NAMALWA (cell line): ENCODE data around the gene THAP5.
"Not testable (repeated sequence)": the region's sequence is repeated elsewhere in the genome, so short reads cannot be mapped to it uniquely, and the experiment has no call there.

Experiments
- DNase-seq: peaks from one replicate; pipeline ENCODE4 v3.0.0-alpha.2; 2015; ENCODE audit warnings: low spot score

THAP5 gene

GRCh38 chr7:108584211-108584610 lies 14.7 kb upstream of the THAP5 start:
- no peak for DNase-seq

DNA sequence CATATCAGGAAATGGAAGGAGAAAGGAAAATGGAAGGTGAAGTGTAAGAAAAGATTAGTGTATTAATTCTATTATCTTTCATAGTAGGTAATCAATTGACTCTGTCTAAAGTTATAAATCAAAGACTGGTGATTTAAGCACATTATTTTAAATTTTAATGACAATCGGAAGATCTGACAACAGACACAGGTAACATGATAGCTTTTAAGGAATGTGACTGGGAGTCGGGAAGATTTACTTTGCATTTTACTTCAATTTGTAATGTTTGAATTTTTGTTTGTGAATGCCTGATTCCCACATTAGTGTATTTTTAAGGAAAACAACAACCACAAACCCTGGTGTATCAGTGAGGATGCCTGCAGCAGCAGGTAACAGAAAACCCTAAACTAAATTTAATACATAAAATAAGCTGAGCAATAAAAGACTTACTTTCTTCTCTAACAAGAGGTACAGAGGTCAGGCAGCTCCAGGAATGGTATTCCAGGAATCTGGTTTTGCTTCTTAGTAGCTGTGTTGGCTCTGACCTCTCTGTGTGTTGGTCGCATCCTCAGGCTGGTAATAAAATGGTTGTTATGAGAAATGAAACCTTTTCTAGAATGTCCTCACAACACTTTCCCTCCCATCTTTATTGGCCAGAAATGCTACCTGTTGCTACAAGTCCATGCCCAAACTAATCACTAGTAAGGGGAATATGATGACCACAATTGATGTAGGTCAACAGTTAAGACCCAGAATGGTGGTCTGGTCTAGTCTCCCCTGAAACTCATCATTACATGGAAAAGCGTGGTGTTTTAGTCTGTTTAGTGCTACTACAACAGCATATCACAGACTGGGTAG lies 12.4 kb upstream of the THAP5 start:
- DNase-seq = no peak

- DNase-seq = no peak
Observed at GRCh38 chr7:108580298-108580697, 10.8 kb upstream of the THAP5 start.

GRCh38 chr7:108578937-108579336 lies 9.4 kb upstream of the THAP5 start:
- DNase-seq = no peak

GRCh38 chr7:108576116-108576515 lies 6.6 kb upstream of the THAP5 start:
- no peak for DNase-seq

DNA sequence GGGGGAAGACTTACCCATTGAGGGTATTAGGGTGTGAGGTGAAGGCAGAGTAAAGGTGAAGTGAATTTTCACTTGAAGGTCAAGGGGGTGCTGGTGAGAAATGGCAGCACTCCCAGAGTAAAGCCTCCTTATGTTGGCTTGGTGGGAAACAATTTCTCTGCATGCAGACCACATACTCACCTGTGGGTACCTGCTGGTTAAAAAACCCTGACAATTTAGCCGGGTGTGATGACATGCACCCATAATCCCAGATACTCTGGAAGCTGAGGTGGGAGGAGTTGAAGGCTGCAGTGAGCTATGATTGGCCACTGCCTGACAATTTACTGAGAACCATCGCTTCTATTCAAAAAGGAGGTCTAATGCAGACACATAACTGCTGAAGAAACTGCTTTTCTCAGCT lies 5.7 kb upstream of the THAP5 start:
- DNase-seq = no peak

DNA sequence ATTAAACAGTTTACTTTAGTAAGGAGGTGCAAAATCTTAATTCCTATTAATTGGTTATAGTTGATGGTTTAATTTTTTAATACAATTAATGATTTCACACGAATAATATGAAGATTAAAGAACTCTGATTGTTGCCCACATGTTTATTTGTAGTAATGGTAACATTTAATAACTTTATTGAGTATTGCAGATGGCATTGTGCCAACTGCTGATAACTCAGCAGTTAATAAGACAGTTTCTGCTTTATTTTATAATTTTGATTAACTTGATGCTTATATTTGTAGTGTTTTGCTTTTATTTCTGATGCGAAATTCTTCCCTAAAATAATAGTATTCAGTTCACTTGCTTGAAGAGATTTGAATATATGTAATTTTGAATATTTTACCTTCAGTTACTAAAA lies 3.0 kb upstream of the THAP5 start:
- DNase-seq = no peak

DNA sequence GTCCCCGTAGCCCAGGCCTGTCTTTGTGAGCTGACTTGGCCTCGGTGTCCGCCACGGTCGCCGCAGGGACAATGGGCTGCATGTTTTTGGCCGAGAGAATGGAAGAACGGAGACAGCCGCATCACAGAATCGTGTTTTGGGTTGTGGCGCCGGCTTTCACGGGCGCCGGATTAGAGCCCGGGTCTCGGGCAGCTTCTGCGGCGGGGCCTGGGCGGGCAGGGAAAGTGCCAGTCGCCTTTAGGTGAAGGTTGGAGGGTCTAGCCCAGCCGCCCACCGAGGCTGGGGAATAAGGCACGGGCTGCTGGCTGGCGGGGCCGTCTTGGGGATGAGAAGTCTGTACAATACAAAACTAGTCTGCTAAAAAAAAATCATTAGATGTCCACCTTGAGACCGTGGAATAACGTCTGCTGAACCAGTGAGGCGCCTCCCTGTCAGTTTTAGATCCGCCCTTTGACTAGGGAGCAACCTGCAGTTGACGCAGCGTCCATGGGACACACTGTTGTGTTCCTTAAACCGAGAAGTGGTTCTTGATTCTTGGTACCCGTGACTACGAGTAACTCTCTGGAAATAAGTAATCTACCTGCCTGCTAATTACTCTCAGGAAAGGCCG lies 745 bp upstream of the THAP5 start:
- DNase-seq = peak; percentile 85

- DNase-seq = no peak
Observed at GRCh38 chr7:108568801-108569380, 615 bp downstream of the THAP5 start.

GRCh38 chr7:108565987-108566386 lies 3.5 kb downstream of the THAP5 start:
- no peak for DNase-seq

DNA sequence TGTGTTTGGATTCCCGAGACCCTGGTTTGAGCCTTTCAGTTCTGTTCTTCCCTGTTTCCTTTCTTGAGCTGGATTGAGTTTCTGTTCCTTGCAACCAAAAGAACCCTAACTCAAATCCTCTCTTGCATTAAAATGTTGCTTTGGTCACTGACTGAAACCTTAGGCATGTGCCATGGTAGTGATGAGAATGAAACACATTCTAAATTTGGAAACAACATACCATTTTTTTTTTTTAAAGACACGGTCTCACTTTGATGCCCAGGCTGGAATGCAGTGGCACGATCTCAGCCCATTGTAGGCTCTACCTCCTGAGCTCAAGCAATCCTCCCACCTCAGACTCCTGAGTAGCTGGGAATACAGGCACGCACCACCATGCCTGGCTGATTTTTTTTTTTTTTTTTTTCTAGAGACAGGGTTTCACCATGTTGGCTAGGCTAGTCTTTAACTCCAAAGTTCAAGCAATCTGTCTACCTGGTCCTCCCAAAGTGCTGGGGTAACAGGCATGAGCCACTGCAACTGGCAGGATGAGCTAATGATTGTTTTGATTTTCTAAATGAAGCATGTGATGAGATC lies 8.4 kb downstream of the THAP5 start:
- no peak for DNase-seq

DNA sequence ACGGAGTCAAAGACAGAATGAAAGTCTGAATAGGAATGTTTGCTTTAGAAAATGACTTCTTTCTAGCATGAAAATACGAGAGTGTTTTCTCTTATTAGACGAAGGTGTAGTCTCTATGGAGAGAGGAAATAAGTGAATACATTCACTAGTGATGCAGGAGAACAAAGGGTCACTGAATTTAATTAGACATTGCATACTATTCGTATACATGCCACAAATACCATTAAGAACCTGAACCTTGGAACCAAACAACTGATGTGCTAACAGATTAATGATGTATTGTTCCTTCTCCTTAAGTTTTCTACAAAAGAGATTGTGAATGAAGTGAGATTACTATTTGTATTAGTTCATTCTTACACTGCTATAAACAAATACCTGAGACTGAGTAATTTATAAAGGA lies 10.3 kb downstream of the THAP5 start:
- no peak for DNase-seq

GRCh38 chr7:108557617-108558016 lies 11.9 kb downstream of the THAP5 start:
- no peak for DNase-seq

GRCh38 chr7:108557191-108557590 lies 12.3 kb downstream of the THAP5 start:
- no peak for DNase-seq

- DNase-seq = not testable (repeated sequence)
Observed at GRCh38 chr7:108556665-108557064, 12.8 kb downstream of the THAP5 start.

DNA sequence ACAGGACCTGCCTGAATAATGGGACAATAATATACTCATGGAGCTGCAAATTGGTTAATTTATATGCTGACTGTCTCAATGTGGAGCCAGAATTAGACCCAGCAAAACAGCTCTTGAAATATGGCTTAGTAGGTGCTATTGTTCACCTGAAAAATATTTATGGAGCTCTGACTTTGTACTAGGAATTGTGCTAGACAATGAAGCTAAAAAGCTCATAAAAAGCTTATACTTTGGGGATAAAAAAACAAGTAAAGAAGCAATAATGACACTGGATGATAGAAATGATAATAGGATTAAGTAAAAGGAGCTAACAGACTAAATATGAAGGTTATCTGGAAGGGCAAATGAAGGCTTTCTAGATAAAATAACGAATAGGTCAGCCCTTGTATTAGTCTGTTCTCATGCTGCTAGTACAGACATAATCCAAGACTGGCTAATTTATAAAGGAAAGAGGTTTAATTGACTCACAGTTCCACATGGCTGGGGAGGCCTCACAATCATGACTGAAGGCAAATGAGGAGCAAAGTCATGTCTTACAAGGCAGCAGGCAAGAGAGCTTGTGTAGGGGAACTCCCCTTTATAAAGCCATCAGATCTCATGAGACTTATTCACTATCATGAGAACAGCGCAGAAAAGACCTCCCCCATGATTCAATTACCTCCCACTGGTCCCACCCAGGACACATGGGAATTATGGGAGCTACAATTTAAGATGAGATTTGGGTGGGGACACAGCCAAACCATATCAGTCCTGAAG lies 21.2 kb downstream of the THAP5 start:
- DNase-seq = not testable (repeated sequence)

DNA sequence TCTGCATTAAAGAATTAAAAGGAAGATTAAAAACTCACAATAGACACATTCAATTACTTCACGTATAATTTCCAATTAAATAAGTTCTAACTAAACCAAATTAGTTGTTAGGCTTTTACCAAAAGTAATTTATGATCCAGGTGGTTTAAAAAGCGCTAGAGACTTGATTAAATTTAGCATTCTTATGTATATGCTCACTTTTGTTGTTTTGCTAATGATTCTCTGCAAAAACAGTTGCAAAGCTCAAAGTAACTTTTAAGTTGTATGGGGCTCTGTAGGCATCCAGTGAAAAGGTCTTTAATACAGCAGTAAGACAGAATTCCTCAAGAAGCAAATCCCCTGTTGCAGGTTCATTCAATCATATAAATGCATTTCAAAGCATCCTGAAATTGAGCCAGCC lies 28.0 kb downstream of the THAP5 start:
- DNase-seq = no peak

GRCh38 chr7:108538685-108539084 lies 30.8 kb downstream of the THAP5 start:
- DNase-seq = not testable (repeated sequence)

DNA sequence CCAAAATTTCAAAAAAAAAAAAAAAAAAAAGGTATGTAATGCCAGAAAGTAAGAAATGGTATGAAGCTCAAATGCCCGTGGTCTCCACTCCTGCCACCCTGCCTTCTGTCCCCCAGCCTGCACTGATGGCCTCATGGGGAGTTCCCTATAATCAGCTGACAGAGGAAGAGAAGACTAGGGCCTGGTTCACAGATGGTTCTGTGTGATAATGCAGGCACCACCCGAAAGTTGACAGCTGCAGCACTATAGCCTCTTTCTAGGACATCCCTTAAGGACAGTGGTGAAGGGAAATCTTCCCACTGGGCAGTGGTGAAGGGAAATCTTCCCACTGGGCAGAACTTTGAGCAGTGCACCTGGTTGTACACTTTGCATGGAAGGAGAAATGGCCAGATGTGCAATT lies 31.3 kb downstream of the THAP5 start:
- DNase-seq = not testable (repeated sequence)

- no peak for DNase-seq
Observed at GRCh38 chr7:108537229-108537628, 32.3 kb downstream of the THAP5 start.

DNA sequence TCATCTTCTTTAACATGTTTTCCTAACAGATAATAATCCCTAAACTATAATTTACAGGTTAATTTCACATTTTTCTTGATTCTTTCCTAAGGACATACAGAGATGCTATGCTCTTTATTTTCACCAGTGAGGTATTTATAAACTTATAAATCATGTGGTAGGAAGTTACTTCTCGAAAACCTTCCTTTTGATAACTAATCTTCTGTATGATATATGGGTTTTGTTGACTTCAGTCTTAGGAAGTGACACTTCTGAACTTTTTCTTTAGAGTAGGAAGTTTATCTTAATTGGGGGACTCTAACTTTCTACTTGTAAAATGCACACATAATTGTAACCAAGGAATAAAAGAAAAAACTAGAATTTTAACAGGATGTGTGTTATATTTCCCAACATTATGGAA lies 33.8 kb downstream of the THAP5 start:
- DNase-seq = no peak

GRCh38 chr7:108535257-108535656 lies 34.2 kb downstream of the THAP5 start:
- DNase-seq = no peak
